Stimulated activated CD4-positive, alpha-beta T cell treated with anti-CD3 and anti-CD28 coated beads, Interleukin-1b, Interleukin-23, amount 100 ng/mL, for 1 hour (primary cell): ENCODE results near the gene TMEM109.

Experiments
- DNase-seq, 2 donors: peaks; one replicate each; pipeline ENCODE4 v3.0.0-alpha.2; 2020; ENCODE audit warnings: low read depth in 2 of 2

Gene TMEM109

GRCh38 chr11:60970890-60971289 is 56.9 kb downstream of the TMEM109 start:
- no peak for DNase-seq

GRCh38 chr11:60971520-60971919 is 57.6 kb downstream of the TMEM109 start, which contains the start of gene CD6:
TSS of gene CD6 (plus strand) at chr11:60971680. CDS start at chr11:60971866, 186 bp downstream.
- no peak for DNase-seq

- DNase-seq, result no peak
These were observed 58.4 kb downstream of the TMEM109 start for GRCh38 chr11:60972182-60973030.
